ENCODE data around the gene TIFAB. TPM values are rescaled to one million over a fixed set of nuclear protein-coding genes. Genes with fewer than 3 reads are reported as not detected.

TIFAB gene
- total and polyA plus RNA-seq, 2 experiments from 2014 or later = not detected

- Mint-ChIP-seq H3K4me3 (no peak overlapping the region), H3K4me1 (peaks cover 40% of the 10 kb centered on the region), H3K9me3 (peaks cover 5% of the 10 kb centered on the region; the same call in 2 of the 3 replicates), H3K27ac (no peak overlapping the region), H3K36me3 (ENCODE audit: low read depth) (no peaks in the 10 kb centered on the region), H3K27me3 (ENCODE audit: insufficient read depth, low read depth, poor library complexity) (peaks cover 86% of the 10 kb centered on the region)
- Histone ChIP-seq H3K4me1 (ENCODE audit: insufficient read depth) (peaks cover 55% of the 10 kb centered on the region), H3K9me2 (ENCODE audit: insufficient read depth) (no peaks in the 10 kb centered on the region), H3K4me2 (no peak overlapping the region), H4K20me1 (replicated peaks; ENCODE audit: insufficient read depth) (peaks cover 28% of the 10 kb centered on the region), H3K79me2 (replicated peaks; ENCODE audit: insufficient read depth) (no peaks in the 10 kb centered on the region), H3K36me3 (ENCODE audit: insufficient read depth) (no peaks in the 10 kb centered on the region), H3F3A (replicated peaks; ENCODE audit: low read depth) (peaks cover 13% of the 10 kb centered on the region; the same call in 1 of the 2 replicates), H3K4me3 (no peak overlapping the region), H2AFZ (no peak overlapping the region), H3K27me3 (ENCODE audit: insufficient read depth) (peaks cover 100% of the 10 kb centered on the region), H3K27ac (ENCODE audit: low read depth) (no peak overlapping the region)
- ATAC-seq (no peak), DNase-seq (ENCODE audit: low spot score) (no peak)
- no peak for TF ChIP-seq POLR2AphosphoS5 (IDR thresholded peaks at IDR 0.05; ENCODE audit: low read depth)
- no peak for TF ChIP-seq ETS1 (IDR thresholded peaks at IDR 0.05)
- TF ChIP-seq EZH2phosphoT487 (IDR thresholded peaks at IDR 0.05; ENCODE audit: unreplicated experiment) = no peak
- TF ChIP-seq, protein P1, sequence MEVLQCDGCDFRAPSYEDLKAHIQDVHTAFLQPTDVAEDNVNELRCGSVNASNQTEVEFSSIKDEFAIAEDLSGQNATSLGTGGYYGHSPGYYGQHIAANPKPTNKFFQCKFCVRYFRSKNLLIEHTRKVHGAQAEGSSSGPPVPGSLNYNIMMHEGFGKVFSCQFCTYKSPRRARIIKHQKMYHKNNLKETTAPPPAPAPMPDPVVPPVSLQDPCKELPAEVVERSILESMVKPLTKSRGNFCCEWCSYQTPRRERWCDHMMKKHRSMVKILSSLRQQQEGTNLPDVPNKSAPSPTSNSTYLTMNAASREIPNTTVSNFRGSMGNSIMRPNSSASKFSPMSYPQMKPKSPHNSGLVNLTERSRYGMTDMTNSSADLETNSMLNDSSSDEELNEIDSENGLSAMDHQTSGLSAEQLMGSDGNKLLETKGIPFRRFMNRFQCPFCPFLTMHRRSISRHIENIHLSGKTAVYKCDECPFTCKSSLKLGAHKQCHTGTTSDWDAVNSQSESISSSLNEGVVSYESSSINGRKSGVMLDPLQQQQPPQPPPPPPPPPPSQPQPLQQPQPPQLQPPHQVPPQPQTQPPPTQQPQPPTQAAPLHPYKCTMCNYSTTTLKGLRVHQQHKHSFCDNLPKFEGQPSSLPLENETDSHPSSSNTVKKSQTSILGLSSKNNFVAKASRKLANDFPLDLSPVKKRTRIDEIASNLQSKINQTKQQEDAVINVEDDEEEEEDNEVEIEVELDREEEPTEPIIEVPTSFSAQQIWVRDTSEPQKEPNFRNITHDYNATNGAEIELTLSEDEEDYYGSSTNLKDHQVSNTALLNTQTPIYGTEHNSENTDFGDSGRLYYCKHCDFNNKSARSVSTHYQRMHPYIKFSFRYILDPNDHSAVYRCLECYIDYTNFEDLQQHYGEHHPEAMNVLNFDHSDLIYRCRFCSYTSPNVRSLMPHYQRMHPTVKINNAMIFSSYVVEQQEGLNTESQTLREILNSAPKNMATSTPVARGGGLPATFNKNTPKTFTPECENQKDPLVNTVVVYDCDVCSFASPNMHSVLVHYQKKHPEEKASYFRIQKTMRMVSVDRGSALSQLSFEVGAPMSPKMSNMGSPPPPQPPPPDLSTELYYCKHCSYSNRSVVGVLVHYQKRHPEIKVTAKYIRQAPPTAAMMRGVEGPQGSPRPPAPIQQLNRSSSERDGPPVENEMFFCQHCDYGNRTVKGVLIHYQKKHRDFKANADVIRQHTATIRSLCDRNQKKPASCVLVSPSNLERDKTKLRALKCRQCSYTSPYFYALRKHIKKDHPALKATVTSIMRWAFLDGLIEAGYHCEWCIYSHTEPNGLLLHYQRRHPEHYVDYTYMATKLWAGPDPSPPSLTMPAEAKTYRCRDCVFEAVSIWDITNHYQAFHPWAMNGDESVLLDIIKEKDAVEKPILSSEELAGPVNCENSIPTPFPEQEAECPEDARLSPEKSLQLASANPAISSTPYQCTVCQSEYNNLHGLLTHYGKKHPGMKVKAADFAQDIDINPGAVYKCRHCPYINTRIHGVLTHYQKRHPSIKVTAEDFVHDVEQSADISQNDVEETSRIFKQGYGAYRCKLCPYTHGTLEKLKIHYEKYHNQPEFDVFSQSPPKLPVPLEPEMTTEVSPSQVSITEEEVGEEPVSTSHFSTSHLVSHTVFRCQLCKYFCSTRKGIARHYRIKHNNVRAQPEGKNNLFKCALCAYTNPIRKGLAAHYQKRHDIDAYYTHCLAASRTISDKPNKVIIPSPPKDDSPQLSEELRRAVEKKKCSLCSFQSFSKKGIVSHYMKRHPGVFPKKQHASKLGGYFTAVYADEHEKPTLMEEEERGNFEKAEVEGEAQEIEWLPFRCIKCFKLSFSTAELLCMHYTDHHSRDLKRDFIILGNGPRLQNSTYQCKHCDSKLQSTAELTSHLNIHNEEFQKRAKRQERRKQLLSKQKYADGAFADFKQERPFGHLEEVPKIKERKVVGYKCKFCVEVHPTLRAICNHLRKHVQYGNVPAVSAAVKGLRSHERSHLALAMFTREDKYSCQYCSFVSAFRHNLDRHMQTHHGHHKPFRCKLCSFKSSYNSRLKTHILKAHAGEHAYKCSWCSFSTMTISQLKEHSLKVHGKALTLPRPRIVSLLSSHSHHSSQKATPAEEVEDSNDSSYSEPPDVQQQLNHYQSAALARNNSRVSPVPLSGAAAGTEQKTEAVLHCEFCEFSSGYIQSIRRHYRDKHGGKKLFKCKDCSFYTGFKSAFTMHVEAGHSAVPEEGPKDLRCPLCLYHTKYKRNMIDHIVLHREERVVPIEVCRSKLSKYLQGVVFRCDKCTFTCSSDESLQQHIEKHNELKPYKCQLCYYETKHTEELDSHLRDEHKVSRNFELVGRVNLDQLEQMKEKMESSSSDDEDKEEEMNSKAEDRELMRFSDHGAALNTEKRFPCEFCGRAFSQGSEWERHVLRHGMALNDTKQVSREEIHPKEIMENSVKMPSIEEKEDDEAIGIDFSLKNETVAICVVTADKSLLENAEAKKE (CRISPR knock-in tag; IDR thresholded peaks at IDR 0.05) = no peak
- no peak for TF ChIP-seq CTCF (conservative IDR thresholded peaks at IDR 0.05; ENCODE audit: low read depth in 2 of 2)
- TF ChIP-seq EZH2 (IDR thresholded peaks at IDR 0.05; ENCODE audit: low read depth, unreplicated experiment) = no peak
- TF ChIP-seq, protein P2, sequence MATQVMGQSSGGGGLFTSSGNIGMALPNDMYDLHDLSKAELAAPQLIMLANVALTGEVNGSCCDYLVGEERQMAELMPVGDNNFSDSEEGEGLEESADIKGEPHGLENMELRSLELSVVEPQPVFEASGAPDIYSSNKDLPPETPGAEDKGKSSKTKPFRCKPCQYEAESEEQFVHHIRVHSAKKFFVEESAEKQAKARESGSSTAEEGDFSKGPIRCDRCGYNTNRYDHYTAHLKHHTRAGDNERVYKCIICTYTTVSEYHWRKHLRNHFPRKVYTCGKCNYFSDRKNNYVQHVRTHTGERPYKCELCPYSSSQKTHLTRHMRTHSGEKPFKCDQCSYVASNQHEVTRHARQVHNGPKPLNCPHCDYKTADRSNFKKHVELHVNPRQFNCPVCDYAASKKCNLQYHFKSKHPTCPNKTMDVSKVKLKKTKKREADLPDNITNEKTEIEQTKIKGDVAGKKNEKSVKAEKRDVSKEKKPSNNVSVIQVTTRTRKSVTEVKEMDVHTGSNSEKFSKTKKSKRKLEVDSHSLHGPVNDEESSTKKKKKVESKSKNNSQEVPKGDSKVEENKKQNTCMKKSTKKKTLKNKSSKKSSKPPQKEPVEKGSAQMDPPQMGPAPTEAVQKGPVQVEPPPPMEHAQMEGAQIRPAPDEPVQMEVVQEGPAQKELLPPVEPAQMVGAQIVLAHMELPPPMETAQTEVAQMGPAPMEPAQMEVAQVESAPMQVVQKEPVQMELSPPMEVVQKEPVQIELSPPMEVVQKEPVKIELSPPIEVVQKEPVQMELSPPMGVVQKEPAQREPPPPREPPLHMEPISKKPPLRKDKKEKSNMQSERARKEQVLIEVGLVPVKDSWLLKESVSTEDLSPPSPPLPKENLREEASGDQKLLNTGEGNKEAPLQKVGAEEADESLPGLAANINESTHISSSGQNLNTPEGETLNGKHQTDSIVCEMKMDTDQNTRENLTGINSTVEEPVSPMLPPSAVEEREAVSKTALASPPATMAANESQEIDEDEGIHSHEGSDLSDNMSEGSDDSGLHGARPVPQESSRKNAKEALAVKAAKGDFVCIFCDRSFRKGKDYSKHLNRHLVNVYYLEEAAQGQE (IDR thresholded peaks at IDR 0.05; ENCODE audit: unreplicated experiment) = no peak
- no peak for TF ChIP-seq NANOG (IDR thresholded peaks at IDR 0.05; ENCODE audit: borderline replicate concordance)
- no peak for TF ChIP-seq ZNF114 (CRISPR knock-in tag; IDR thresholded peaks at IDR 0.05)
- no peak for TF ChIP-seq ZNF331 (CRISPR knock-in tag; IDR thresholded peaks at IDR 0.05; ENCODE audit: low read depth)
- no peak for TF ChIP-seq STAT1 (IDR thresholded peaks at IDR 0.05; ENCODE audit: unreplicated experiment)
- no peak for TF ChIP-seq CREB1 (CRISPR knock-in tag; IDR thresholded peaks at IDR 0.05; ENCODE audit: low read depth)
These were observed 34.9 kb upstream of the TIFAB start for GRCh38 chr5:135487037-135487395.

Measured in GM23338 (cell line).